Trophoblast cell (in vitro differentiated cells and primary cell): Measurements from ENCODE around the gene FAM135A.

ENCODE experiments used
- DNase-seq, 2 donors: peaks; one replicate each; pipeline ENCODE4 v3.0.0-alpha.2; 2016
- H2AFZ ChIP-seq: 2 replicates; pipeline ENCODE4 v1.6.1; 2013; ENCODE audit warnings: low read length, moderate library complexity, mild to moderate bottlenecking; ENCODE audit not compliant: insufficient read depth, poor library complexity
- H2AK5ac ChIP-seq: 2 replicates; pipeline ENCODE4 v1.6.1; 2013; ENCODE audit warnings: mild to moderate bottlenecking, low read length
- H2BK120ac ChIP-seq: 2 replicates; pipeline ENCODE4 v1.6.1; 2013; ENCODE audit warnings: low read length, mild to moderate bottlenecking, moderate library complexity; ENCODE audit not compliant: insufficient read depth, poor library complexity
- H2BK12ac ChIP-seq: 2 replicates; pipeline ENCODE4 v1.6.1; 2013; ENCODE audit warnings: mild to moderate bottlenecking, low read length, moderate library complexity
- H2BK5ac ChIP-seq: 2 replicates; pipeline ENCODE4 v1.6.1; 2013; ENCODE audit warnings: low read length, low read depth, moderate library complexity, mild to moderate bottlenecking; ENCODE audit not compliant: poor library complexity
- H3K14ac ChIP-seq: 2 replicates; pipeline ENCODE4 v1.6.1; 2013; ENCODE audit warnings: mild to moderate bottlenecking, low read length
- H3K18ac ChIP-seq: 2 replicates; pipeline ENCODE4 v1.6.1; 2013; ENCODE audit warnings: mild to moderate bottlenecking, low read length
- H3K23ac ChIP-seq: 2 replicates; pipeline ENCODE4 v1.6.1; 2013; ENCODE audit warnings: low read length
- H3K27ac ChIP-seq: 2 replicates; pipeline ENCODE4 v1.5.1; 2013; ENCODE audit warnings: low read depth, mild to moderate bottlenecking, inconsistent platforms, low read length, moderate library complexity
- H3K27me3 ChIP-seq: 2 replicates; pipeline ENCODE4 v1.6.1; 2013; ENCODE audit warnings: inconsistent platforms, mild to moderate bottlenecking, low read length, moderate library complexity; ENCODE audit not compliant: insufficient read depth
- H3K36me3 ChIP-seq, 2 experiments: 1 replicate in 1 of 2; 2 replicates in 1 of 2; pipeline ENCODE4 v1.6.1; 2013; ENCODE audit warnings: low read length in 2 of 2, mild to moderate bottlenecking in 2 of 2, moderate library complexity in 1 of 2; ENCODE audit not compliant: insufficient read depth in 2 of 2, control insufficient read depth in 1 of 2
- H3K4ac ChIP-seq: 2 replicates; pipeline ENCODE4 v1.6.1; 2013; ENCODE audit warnings: low read depth, mild to moderate bottlenecking, low read length, moderate library complexity
- H3K4me1 ChIP-seq, 2 experiments: 1 replicate in 1 of 2; 2 replicates in 1 of 2; pipeline ENCODE4 v1.6.1; 2013; ENCODE audit warnings: low read length in 2 of 2, mild to moderate bottlenecking in 2 of 2, moderate library complexity in 1 of 2; ENCODE audit not compliant: insufficient read depth in 2 of 2, control insufficient read depth in 1 of 2
- H3K4me2 ChIP-seq: 2 replicates; pipeline ENCODE4 v1.6.1; 2013; ENCODE audit warnings: inconsistent platforms, mild to moderate bottlenecking, low read length, moderate library complexity
- H3K4me3 ChIP-seq: 2 replicates; pipeline ENCODE4 v1.5.1; 2013; ENCODE audit warnings: mild to moderate bottlenecking, low read depth, low read length, inconsistent platforms
- H3K79me1 ChIP-seq: one replicate; pipeline ENCODE4 v1.6.1; 2013; ENCODE audit warnings: low read length
- H3K79me2 ChIP-seq: 2 replicates; pipeline ENCODE4 v1.6.1; 2013; ENCODE audit warnings: low read length, mild to moderate bottlenecking; ENCODE audit not compliant: control insufficient read depth, insufficient read depth, poor library complexity
- H3K9ac ChIP-seq: 2 replicates; pipeline ENCODE4 v1.6.1; 2013; ENCODE audit warnings: mild to moderate bottlenecking, low read length
- H3K9me3 ChIP-seq: 2 replicates; pipeline ENCODE4 v1.6.1; 2013; ENCODE audit warnings: low read depth, mild to moderate bottlenecking, control low read depth, inconsistent platforms, low read length; ENCODE audit not compliant: insufficient read depth
- H4K12ac ChIP-seq: 2 replicates; pipeline ENCODE4 v1.6.1; 2013; ENCODE audit warnings: low read depth, mild to moderate bottlenecking, low read length, moderate library complexity
- H4K8ac ChIP-seq: 2 replicates; pipeline ENCODE4 v1.6.1; 2013; ENCODE audit warnings: low read depth, mild to moderate bottlenecking, low read length, moderate library complexity
- H4K91ac ChIP-seq: one replicate; pipeline ENCODE4 v1.6.1; 2013; ENCODE audit warnings: low read depth, mild to moderate bottlenecking, low read length, moderate library complexity
- WGBS: extraction: QIAGEN DNeasy Blood & Tissue Kit; methylation state at CpG from one replicate; pipeline ENCODE4 v1.1.7; 2013; ENCODE audit warnings: missing lambda C conversion rate; ENCODE audit not compliant: insufficient read length, insufficient coverage; ENCODE audit errors: extremely low coverage; 5-methylcytosine and 5-hydroxymethylcytosine counted together

FAM135A gene

DNA sequence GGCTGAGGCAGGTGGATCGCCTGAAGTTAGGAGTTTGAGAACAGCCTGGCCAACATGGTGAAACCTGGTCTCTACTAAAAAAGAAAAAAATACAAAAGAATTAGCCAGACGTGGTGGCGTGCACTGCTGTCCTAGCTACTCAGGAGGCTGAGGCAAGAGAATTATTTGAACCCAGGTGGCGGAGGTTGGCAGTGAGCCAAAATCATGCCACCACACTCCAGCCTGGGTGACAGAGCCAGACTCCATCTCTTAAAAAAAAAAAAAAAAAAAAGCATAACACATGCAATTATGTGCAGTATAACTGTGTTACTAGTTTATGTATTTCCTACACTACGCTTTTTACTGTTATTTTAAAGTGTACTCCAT is 31.9 kb upstream of the FAM135A start:
- no peak overlapping the region for H3K18ac ChIP-seq
- H2BK5ac ChIP-seq: peak overlapping the region; percentile 44
- H3K4me1 ChIP-seq: peaks cover 0 to 3% of the 10 kb centered on the region in 2 experiments
- peak overlapping the region; percentile 43 for H4K91ac ChIP-seq
- no peaks in the 10 kb centered on the region for H3K27me3 ChIP-seq
- H4K12ac ChIP-seq: no peak overlapping the region
- WGBS: no CpG with 5 or more reads among the region's 5 CpGs
- no peak overlapping the region for H3K27ac ChIP-seq
- H2BK120ac ChIP-seq: peak overlapping the region; percentile 80
- H2BK12ac ChIP-seq: no peak overlapping the region
- H3K4me3 ChIP-seq: no peak overlapping the region
- H3K4me2 ChIP-seq: no peak overlapping the region
- H2AFZ ChIP-seq: no peak overlapping the region
- no peaks in the 10 kb centered on the region for H3K79me2 ChIP-seq
- H2AK5ac ChIP-seq: no peak overlapping the region
- H3K23ac ChIP-seq: no peak overlapping the region
- peaks cover 2% of the 10 kb centered on the region for H3K79me1 ChIP-seq
- no peak overlapping the region for H3K9ac ChIP-seq
- no peak overlapping the region for H3K14ac ChIP-seq
- H3K36me3 ChIP-seq: no peaks in the 10 kb centered on the region
- H3K4ac ChIP-seq: no peak overlapping the region
- no peak for DNase-seq
- no peaks in the 10 kb centered on the region for H3K9me3 ChIP-seq
- no peak overlapping the region for H4K8ac ChIP-seq

DNA sequence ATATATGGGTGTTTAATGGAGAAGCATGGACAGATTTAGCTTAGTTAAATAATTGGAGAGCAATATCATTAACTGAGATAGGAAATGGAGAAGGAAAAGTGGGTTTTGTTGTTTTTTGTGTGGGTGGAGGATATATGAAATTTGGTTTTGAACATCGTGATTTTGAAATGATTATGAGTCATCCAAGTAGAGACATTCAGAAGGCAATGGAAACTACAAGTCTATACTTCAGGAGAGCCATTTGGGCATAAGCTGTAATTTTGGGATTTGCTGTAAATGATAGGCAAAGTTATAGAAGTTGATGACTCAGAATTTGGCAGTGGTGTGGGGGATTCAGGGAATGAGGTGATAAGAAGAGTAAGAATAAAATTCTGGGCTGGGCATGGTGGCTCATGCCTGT is 27.4 kb upstream of the FAM135A start:
- DNase-seq: no peak
- no peak overlapping the region for H2AK5ac ChIP-seq
- no peak overlapping the region for H4K91ac ChIP-seq
- H2BK120ac ChIP-seq: no peak overlapping the region
- no peaks in the 10 kb centered on the region for H3K4me1 ChIP-seq
- no peak overlapping the region for H3K23ac ChIP-seq
- no peaks in the 10 kb centered on the region for H3K79me1 ChIP-seq
- no peak overlapping the region for H2AFZ ChIP-seq
- no peak overlapping the region for H3K18ac ChIP-seq
- H3K27me3 ChIP-seq: no peaks in the 10 kb centered on the region
- no peak overlapping the region for H3K4me2 ChIP-seq
- no peaks in the 10 kb centered on the region for H3K9me3 ChIP-seq
- H3K9ac ChIP-seq: no peak overlapping the region
- no peak overlapping the region for H2BK12ac ChIP-seq
- H3K4ac ChIP-seq: no peak overlapping the region
- H3K14ac ChIP-seq: no peak overlapping the region
- H4K8ac ChIP-seq: no peak overlapping the region
- no peak overlapping the region for H3K27ac ChIP-seq
- H4K12ac ChIP-seq: no peak overlapping the region
- no peak overlapping the region for H3K4me3 ChIP-seq
- no peak overlapping the region for H2BK5ac ChIP-seq
- no peaks in the 10 kb centered on the region for H3K79me2 ChIP-seq
- WGBS: 100% methylated on average over 1 of the region's 1 CpG
- H3K36me3 ChIP-seq: no peaks in the 10 kb centered on the region

- Histone ChIP-seq H3K79me2 (no peaks in the 10 kb centered on the region), H2AFZ (no peak overlapping the region), H2BK120ac (no peak overlapping the region), H3K23ac (no peak overlapping the region), H3K9me3 (no peaks in the 10 kb centered on the region), H3K27me3 (no peaks in the 10 kb centered on the region), H3K4me3 (no peak overlapping the region), H3K79me1 (no peaks in the 10 kb centered on the region), H3K36me3 (no peaks in the 10 kb centered on the region), H3K14ac (no peak overlapping the region), H2AK5ac (no peak overlapping the region), H3K4me1 (no peaks in the 10 kb centered on the region), H3K4ac (no peak overlapping the region), H4K8ac (no peak overlapping the region), H2BK5ac (no peak overlapping the region), H2BK12ac (no peak overlapping the region), H3K9ac (no peak overlapping the region), H4K12ac (no peak overlapping the region), H3K4me2 (no peak overlapping the region), H3K27ac (no peak overlapping the region), H3K18ac (no peak overlapping the region), H4K91ac (no peak overlapping the region)
- DNase-seq: no peak
- no CpG with 5 or more reads among the region's 1 CpG for WGBS
Measured at GRCh38 chr6:70388814-70389213, 24.5 kb upstream of the FAM135A start.

GRCh38 chr6:70389261-70389660 is 24.0 kb upstream of the FAM135A start:
- Histone ChIP-seq H3K9ac (no peak overlapping the region), H4K91ac (no peak overlapping the region), H3K4me2 (no peak overlapping the region), H3K14ac (no peak overlapping the region), H2BK12ac (no peak overlapping the region), H2BK120ac (no peak overlapping the region), H3K9me3 (no peaks in the 10 kb centered on the region), H3K23ac (no peak overlapping the region), H3K27me3 (no peaks in the 10 kb centered on the region), H3K79me2 (no peaks in the 10 kb centered on the region), H2BK5ac (no peak overlapping the region), H2AK5ac (no peak overlapping the region), H3K18ac (no peak overlapping the region), H4K12ac (no peak overlapping the region), H3K4me3 (no peak overlapping the region), H3K4me1 (no peaks in the 10 kb centered on the region), H3K36me3 (no peaks in the 10 kb centered on the region), H4K8ac (no peak overlapping the region), H3K4ac (no peak overlapping the region), H2AFZ (no peak overlapping the region), H3K79me1 (no peaks in the 10 kb centered on the region), H3K27ac (no peak overlapping the region)
- no peak for DNase-seq

- Histone ChIP-seq H3K27me3 (no peaks in the 10 kb centered on the region), H4K12ac (no peak overlapping the region), H4K91ac (no peak overlapping the region), H2AK5ac (no peak overlapping the region), H2BK5ac (no peak overlapping the region), H4K8ac (no peak overlapping the region), H3K4me1 (no peaks in the 10 kb centered on the region), H2AFZ (no peak overlapping the region), H2BK120ac (no peak overlapping the region), H3K36me3 (no peaks in the 10 kb centered on the region), H3K4me3 (no peak overlapping the region), H3K27ac (no peak overlapping the region), H3K23ac (no peak overlapping the region), H3K4me2 (no peak overlapping the region), H3K14ac (no peak overlapping the region), H3K4ac (no peak overlapping the region), H3K9ac (no peak overlapping the region), H3K18ac (no peak overlapping the region), H2BK12ac (no peak overlapping the region), H3K79me1 (no peaks in the 10 kb centered on the region), H3K79me2 (no peaks in the 10 kb centered on the region), H3K9me3 (no peaks in the 10 kb centered on the region)
- WGBS: no CpG with 5 or more reads among the region's 1 CpG
- no peak for DNase-seq
Measured at GRCh38 chr6:70390067-70390466, 23.2 kb upstream of the FAM135A start.
